A549 (cell line): ENCODE results near the gene SPRYD3. TPM values are rescaled to one million over a fixed set of nuclear protein-coding genes. Genes with fewer than 3 reads are reported as not detected.

Experiments
- ATAC-seq, 2 experiments: fragments of 200-7000 bp in 1 of 2; fragments of >200 bp in 1 of 2; cut with Nextera tagmentation in 1 of 2; cut with Tn5 transposase in 1 of 2; 3 replicates each; pipeline versions ENCODE4 v1.8.0 to v1.9.1; 2018 to 2020; ENCODE audit warnings: mild to moderate bottlenecking in 1 of 2, moderate library complexity in 1 of 2
- CTCF ChIA-PET: fragments of 300-600 bp; sonication (Branson Sonifier 250); formaldehyde crosslinking; extraction: SDS; loops from one replicate; lab custom pipeline; 2021; ENCODE audit warnings: antibody characterized with exemption, inconsistent platforms; lab: Yijun Ruan, JAX
- POLR2A ChIA-PET: fragments of 350-600 bp; formaldehyde crosslinking; extraction: SDS; loops from one replicate; lab custom pipeline; 2021; ENCODE audit warnings: antibody characterized with exemption, inconsistent platforms; lab: Yijun Ruan, JAX
- DNase-seq, 2 experiments: peaks; one replicate each; pipeline versions ENCODE4 v3.0.0 to v3.0.0-alpha.2; 2011 to 2016; ENCODE audit warnings: low read depth in 1 of 2, low spot score in 1 of 2
- FAIRE-seq: peaks from 2 replicates; lab custom pipeline; 2011; peaks lifted over from hg19 to GRCh38; lab: Jason Lieb, UNC
- H3K27ac ChIP-seq, 2 experiments: fragments of >200 bp; sonication (Bioruptor Twin); formaldehyde crosslinking; 3 replicates each; pipeline ENCODE4 v1.5.1; 2016 to 2017
- H3K4me1 ChIP-seq: fragments of >200 bp; sonication (Bioruptor Twin); formaldehyde crosslinking; 3 replicates; pipeline ENCODE4 v1.6.1; 2016
- H3K4me2 ChIP-seq: fragments of >200 bp; sonication (Bioruptor Twin); formaldehyde crosslinking; 3 replicates; pipeline ENCODE4 v1.6.1; 2016
- H3K4me3 ChIP-seq: fragments of >200 bp; sonication (Bioruptor Twin); formaldehyde crosslinking; 3 replicates; pipeline ENCODE4 v1.5.1; 2016
- H3K9me3 ChIP-seq: fragments of >200 bp; sonication (Bioruptor Twin); formaldehyde crosslinking; 3 replicates; pipeline ENCODE4 v1.6.1; 2016
- CEBPB ChIP-seq, 2 experiments: fragments of >200 bp in 1 of 2; sonication (Bioruptor Twin) in 1 of 2; formaldehyde crosslinking in 1 of 2; IDR thresholded peaks; 2 replicates each; pipeline ENCODE4 v1.6.1; 2012 to 2016
- EP300 ChIP-seq, 2 experiments: fragments of >200 bp; sonication (Bioruptor Twin); formaldehyde crosslinking; IDR thresholded peaks; 2 replicates in 1 of 2; 3 replicates in 1 of 2; pipeline ENCODE4 v1.6.1; 2016 to 2017
- ESRRA ChIP-seq: fragments of 150-350 bp; IDR thresholded peaks from 2 replicates; pipeline ENCODE4 v1.6.1; 2014; ENCODE audit warnings: mild to moderate bottlenecking, low read length, borderline replicate concordance
- FOSB ChIP-seq: fragments of 250-450 bp; sonication (Bioruptor Pico); IDR thresholded peaks from 2 replicates; pipeline ENCODE4 v1.5.0; 2020; ENCODE audit warnings: mild to moderate bottlenecking, moderate library complexity
- HEYL ChIP-seq: fragments of 250-450 bp; sonication (Bioruptor Pico); IDR thresholded peaks from 2 replicates; pipeline ENCODE4 v1.8.0; 2021; ENCODE audit warnings: mild to moderate bottlenecking, moderate library complexity
- MYC ChIP-seq: IDR thresholded peaks from 2 replicates; pipeline ENCODE4 v1.6.1; 2012; ENCODE audit warnings: mild to moderate bottlenecking, inconsistent platforms, low read length, improper control_type of control experiment, borderline replicate concordance
- RCOR1 ChIP-seq: fragments of 150-350 bp; IDR thresholded peaks from 2 replicates; pipeline ENCODE4 v1.6.1; 2014; ENCODE audit warnings: antibody characterized with exemption, low read length, low read depth
- RFX5 ChIP-seq: fragments of 450-650 bp; IDR thresholded peaks from 2 replicates; pipeline ENCODE4 v1.7.1; 2014; ENCODE audit warnings: antibody characterized with exemption, mild to moderate bottlenecking, moderate library complexity
- SREBF2 ChIP-seq: fragments of 450-650 bp; IDR thresholded peaks from 2 replicates; pipeline ENCODE4 v1.6.1; 2014; ENCODE audit warnings: mild to moderate bottlenecking, moderate library complexity
- TFCP2L1 ChIP-seq: fragments of 250-450 bp; sonication (Bioruptor Pico); IDR thresholded peaks from 2 replicates; pipeline ENCODE4 v1.5.0; 2021; ENCODE audit warnings: mild to moderate bottlenecking
- ZFP36 ChIP-seq: fragments of 450-650 bp; IDR thresholded peaks from 2 replicates; pipeline ENCODE4 v1.6.1; 2014; ENCODE audit warnings: borderline replicate concordance; ENCODE audit not compliant: partially characterized antibody
- ZNF302 ChIP-seq: fragments of 250-450 bp; sonication (Bioruptor Pico); IDR thresholded peaks from 2 replicates; pipeline ENCODE4 v1.9.0; 2021; ENCODE audit warnings: inconsistent platforms, mild to moderate bottlenecking, moderate library complexity
- WGBS: methylation state at CpG from one replicate; pipeline ENCODE4 v1.1.6; 2017; ENCODE audit errors: missing lambda C conversion rate; 5-methylcytosine and 5-hydroxymethylcytosine counted together
- polyA plus RNA-seq, 4 experiments: library from polyadenylated mRNA; depleted of rRNA in 3 of 4; stranded (reverse); fragments of >200 nt; fragmentation: RNase III in 1 of 4; extraction: RNeasy Plus Mini Kit Qiagen cat#74134 plus additional on column Dnase treatment in 1 of 4; gene quantifications; 2 replicates in 3 of 4; 3 replicates in 1 of 4; pipeline ENCODE4 v1.2.3, GENCODE V29; 2011 to 2017
- TF ChIP-seq, protein P1 (sequence below): fragments of >200 bp; sonication (Bioruptor Twin); formaldehyde crosslinking; IDR thresholded peaks from 3 replicates; pipeline ENCODE4 v1.6.1; 2016
- TF ChIP-seq, protein P2 (sequence below): fragments of >200 bp; sonication (Bioruptor Twin); formaldehyde crosslinking; IDR thresholded peaks from 3 replicates; pipeline ENCODE4 v1.5.1; 2016
- TF ChIP-seq, protein P3 (sequence below): fragments of >200 bp; sonication (Bioruptor Twin); formaldehyde crosslinking; IDR thresholded peaks from 2 replicates; pipeline ENCODE4 v1.6.1; 2016
- TF ChIP-seq, protein P4 (sequence below): IDR thresholded peaks from 2 replicates; pipeline ENCODE4 v1.6.1; 2012

SPRYD3 gene
- polyA plus RNA-seq, 2 of the 4 experiments (the other 2 are of a cell fraction), result 17.3 to 26.8 TPM

DNA sequence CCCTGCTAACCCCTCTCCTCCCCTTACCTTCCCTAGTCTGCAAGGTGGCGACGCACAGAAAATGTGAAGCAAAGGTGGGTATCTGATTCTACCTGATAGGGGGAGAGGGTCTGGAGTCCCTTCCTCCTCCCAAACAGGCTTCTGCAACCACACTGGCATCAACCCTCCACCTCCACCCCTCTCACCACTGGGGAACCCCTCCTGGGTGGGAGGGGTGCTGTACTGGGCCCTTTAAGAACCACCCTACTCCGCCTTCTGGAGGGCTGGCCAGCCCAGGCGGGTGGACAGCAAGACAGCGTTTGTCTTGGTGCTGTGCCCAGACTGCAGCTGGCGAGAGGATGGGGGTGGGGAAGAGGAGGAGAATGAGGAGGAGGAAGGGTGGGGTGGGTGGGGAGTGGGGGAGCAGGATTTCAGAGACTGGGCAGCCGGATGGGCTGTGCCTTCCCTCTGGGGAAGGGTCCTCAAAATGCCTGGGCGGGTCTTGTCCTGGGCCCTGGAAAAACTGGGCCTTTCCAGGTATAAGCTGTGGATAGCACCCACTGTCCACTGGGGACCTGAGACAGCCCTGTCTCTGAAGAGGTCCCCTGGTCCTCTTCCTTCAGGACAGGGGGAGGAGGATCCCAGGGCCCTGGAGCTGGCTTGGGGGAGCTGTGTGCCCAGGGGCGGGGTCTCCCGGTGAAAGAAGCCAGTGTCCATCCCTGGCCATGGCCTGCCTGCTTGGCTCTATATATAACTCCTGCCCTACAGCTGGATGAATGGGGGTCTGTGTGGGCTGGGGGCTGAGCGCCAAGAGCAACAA is 26.6 kb downstream of the SPRYD3 start (continued):
- no peak for TF ChIP-seq RCOR1
- no peak for TF ChIP-seq FOSB (CRISPR knock-in tag)
- TF ChIP-seq, protein P1, sequence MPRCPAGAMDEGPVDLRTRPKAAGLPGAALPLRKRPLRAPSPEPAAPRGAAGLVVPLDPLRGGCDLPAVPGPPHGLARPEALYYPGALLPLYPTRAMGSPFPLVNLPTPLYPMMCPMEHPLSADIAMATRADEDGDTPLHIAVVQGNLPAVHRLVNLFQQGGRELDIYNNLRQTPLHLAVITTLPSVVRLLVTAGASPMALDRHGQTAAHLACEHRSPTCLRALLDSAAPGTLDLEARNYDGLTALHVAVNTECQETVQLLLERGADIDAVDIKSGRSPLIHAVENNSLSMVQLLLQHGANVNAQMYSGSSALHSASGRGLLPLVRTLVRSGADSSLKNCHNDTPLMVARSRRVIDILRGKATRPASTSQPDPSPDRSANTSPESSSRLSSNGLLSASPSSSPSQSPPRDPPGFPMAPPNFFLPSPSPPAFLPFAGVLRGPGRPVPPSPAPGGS, result no peak

DNA sequence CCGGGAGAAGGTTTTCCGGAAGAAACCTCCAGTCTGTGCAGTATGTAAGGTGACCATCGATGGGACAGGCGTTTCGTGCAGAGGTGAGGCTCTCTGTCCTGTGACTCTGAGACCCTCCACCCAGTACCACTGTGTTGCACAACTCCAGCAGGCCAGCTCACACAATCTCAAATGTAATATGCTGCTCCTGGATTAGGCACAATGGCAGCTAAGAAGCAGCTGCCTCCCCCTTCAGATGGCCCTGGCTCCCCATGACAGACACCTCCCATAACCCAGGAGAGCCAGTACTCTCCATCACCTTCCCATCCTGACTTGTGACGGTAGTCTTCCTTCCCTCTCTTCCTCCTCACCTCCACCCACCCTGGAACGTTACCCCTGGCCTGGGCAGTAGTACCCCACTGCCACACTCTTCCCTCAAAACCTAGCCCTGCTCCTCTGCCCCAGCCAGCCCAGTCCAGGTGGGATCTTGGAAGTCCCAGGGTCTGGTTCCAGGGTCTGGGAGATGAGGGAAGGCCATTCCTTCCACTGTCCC is 27.2 kb downstream of the SPRYD3 start:
- 74% methylated on average over 7 of the region's 7 CpGs for WGBS
- POLR2A ChIA-PET, result interaction anchor here (0.6 to 1.2 kb wide), 4 partner anchors 9 to 69 kb away, joined by 3 to 4 read pairs (median 4); no protein-coding TSS in a partner anchor
- H3K9me3 ChIP-seq, result no peaks in the 10 kb centered on the region
- H3K27ac ChIP-seq, result peak overlapping the region; percentile 99
- peak overlapping the region; percentile 57; the same call in 2 of the 3 replicates for H3K4me3 ChIP-seq
- H3K4me2 ChIP-seq, result peak overlapping the region; percentile 93
- no peak for ATAC-seq
- FAIRE-seq, result no peak
- CTCF ChIA-PET, result interaction anchor here (1.2 to 45.5 kb wide), 8 partner anchors 10 to 146 kb away, joined by 3 to 1424 read pairs (median 7); partner anchors contain the start of genes IGFBP6, SOAT2 and SPRYD3
- H3K4me1 ChIP-seq, result peaks cover 71% of the 10 kb centered on the region
- DNase-seq, result no peak
- no peak for TF ChIP-seq HEYL (CRISPR knock-in tag)
- TF ChIP-seq ESRRA, result no peak
- TF ChIP-seq, protein P2, sequence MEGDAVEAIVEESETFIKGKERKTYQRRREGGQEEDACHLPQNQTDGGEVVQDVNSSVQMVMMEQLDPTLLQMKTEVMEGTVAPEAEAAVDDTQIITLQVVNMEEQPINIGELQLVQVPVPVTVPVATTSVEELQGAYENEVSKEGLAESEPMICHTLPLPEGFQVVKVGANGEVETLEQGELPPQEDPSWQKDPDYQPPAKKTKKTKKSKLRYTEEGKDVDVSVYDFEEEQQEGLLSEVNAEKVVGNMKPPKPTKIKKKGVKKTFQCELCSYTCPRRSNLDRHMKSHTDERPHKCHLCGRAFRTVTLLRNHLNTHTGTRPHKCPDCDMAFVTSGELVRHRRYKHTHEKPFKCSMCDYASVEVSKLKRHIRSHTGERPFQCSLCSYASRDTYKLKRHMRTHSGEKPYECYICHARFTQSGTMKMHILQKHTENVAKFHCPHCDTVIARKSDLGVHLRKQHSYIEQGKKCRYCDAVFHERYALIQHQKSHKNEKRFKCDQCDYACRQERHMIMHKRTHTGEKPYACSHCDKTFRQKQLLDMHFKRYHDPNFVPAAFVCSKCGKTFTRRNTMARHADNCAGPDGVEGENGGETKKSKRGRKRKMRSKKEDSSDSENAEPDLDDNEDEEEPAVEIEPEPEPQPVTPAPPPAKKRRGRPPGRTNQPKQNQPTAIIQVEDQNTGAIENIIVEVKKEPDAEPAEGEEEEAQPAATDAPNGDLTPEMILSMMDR, result no peak
- TF ChIP-seq, protein P3, sequence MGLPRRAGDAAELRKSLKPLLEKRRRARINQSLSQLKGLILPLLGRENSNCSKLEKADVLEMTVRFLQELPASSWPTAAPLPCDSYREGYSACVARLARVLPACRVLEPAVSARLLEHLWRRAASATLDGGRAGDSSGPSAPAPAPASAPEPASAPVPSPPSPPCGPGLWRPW, result no peak

DNA sequence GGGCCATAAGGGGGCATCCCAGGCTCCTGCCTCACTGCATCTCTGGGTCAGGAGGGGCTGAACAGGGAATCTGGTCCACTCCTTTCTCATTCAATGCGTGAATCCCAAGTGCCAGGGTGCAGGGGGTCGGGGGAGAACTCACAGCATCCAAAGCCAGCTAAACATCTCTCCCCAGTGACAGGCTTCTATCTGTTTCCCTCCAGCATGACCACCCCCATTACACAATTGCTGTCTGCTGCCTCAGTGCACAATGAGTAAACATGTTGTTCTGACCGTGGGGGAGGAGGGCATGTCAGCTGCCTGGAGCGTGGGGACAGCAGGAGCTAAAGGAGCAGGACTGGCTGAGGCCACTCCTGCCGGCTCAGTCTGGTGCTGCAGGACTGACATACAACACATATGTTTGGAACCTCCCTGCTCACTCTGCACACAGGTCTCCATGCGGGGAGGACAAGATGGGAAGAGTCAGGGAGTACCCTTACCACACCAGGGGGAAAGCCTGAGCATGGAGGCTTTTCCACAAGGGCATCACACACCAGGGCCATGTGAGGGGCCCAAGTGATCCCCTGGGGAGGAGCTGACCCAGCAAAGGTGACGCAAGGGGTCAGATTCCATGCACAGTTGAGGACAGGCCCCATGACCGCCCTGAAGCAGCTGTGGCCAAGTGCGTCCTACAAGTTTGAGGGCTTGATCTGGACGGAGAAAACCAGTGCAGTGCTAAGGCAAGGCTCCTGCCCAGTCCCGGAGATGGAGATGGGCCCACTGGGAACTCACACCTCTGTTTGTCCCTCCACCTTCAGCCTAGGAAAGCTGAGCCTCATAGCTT is 27.9 kb downstream of the SPRYD3 start:
- peak in 1 of 2 experiments; percentile 43 for DNase-seq
- no peaks in the 10 kb centered on the region for H3K9me3 ChIP-seq
- POLR2A ChIA-PET, result interaction anchor here (0.6 to 1.0 kb wide), 2 partner anchors 10 to 37 kb away, joined by 3 to 4 read pairs; no protein-coding TSS in a partner anchor
- no peak for FAIRE-seq
- 51% methylated on average over 10 of the region's 11 CpGs for WGBS
- peak overlapping the region; percentile 57 for H3K4me3 ChIP-seq
- H3K27ac ChIP-seq, result peak overlapping the region; percentile 99
- CTCF ChIA-PET, result interaction anchor here (0.6 to 45.5 kb wide), 11 partner anchors 9 to 146 kb away, joined by 3 to 1424 read pairs (median 5); partner anchors contain the start of genes IGFBP6, SOAT2 and SPRYD3
- TF ChIP-seq, protein P4, sequence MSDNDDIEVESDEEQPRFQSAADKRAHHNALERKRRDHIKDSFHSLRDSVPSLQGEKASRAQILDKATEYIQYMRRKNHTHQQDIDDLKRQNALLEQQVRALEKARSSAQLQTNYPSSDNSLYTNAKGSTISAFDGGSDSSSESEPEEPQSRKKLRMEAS, result peak; percentile 19; the same call in 1 of the 2 replicates
- TF ChIP-seq SREBF2 (no peak), MYC (no peak), EP300 (IDR thresholded peaks at IDR 0.05) (no peak), TFCP2L1 (CRISPR knock-in tag) (no peak), RFX5 (no peak), ZFP36 (no peak), ZNF302 (no peak), CEBPB (IDR thresholded peaks at IDR 0.05) (0 out of 4 replicates have a peak, but pooled peaks of 1 of the 2 experiments have one; percentile 14)
- H3K4me2 ChIP-seq, result peak overlapping the region; percentile 93
- no peak for ATAC-seq
- H3K4me1 ChIP-seq, result peaks cover 72% of the 10 kb centered on the region
